HG03571 (cell line): ENCODE measurements around the gene FASTKD1.

Source experiments
- ATAC-seq: cut with Tn5 transposase; IDR thresholded peaks from one replicate; pipeline ENCODE4 v1.9.1; 2021; ENCODE audit not compliant: unreplicated experiment

The FASTKD1 gene

GRCh38 chr2:169509955-169510354, 63.7 kb downstream of the FASTKD1 start:
- no peak for ATAC-seq

GRCh38 chr2:169509298-169509885, 64.3 kb downstream of the FASTKD1 start, which contains the start of gene KLHL41:
Gene KLHL41, plus strand, starts transcription at chr2:169509702. Its CDS starts 77 bp downstream, at chr2:169509779.
- ATAC-seq: no peak

GRCh38 chr2:169507698-169508097, 66.0 kb downstream of the FASTKD1 start:
- ATAC-seq: no peak

GRCh38 chr2:169504651-169505050, 69.0 kb downstream of the FASTKD1 start:
- ATAC-seq: no peak

- no peak for ATAC-seq
Observed at GRCh38 chr2:169495310-169495928, 78.2 kb downstream of the FASTKD1 start.

GRCh38 chr2:169493360-169493759, 80.3 kb downstream of the FASTKD1 start:
- ATAC-seq: no peak

GRCh38 chr2:169491378-169491777, 82.3 kb downstream of the FASTKD1 start:
- ATAC-seq: no peak

GRCh38 chr2:169490834-169491233, 82.8 kb downstream of the FASTKD1 start:
- no peak for ATAC-seq

GRCh38 chr2:169486487-169486886, 87.2 kb downstream of the FASTKD1 start:
- ATAC-seq: no peak

GRCh38 chr2:169485650-169486138, 88.0 kb downstream of the FASTKD1 start:
- ATAC-seq: no peak

GRCh38 chr2:169480079-169480465, 93.6 kb downstream of the FASTKD1 start:
- ATAC-seq: no peak
